IgD-negative memory B cell (primary cell): ENCODE data around the gene AXDND1. TPM values are rescaled to one million over a fixed set of nuclear protein-coding genes. Genes with fewer than 3 reads are reported as not detected.
A peak's percentile ranks its signal among the peaks of the same experiment; 100 is the strongest.

Experiments
- H3K27ac Mint-ChIP-seq, 3 donors: one replicate each; pipeline ENCODE4 v1.8.0; 2020 to 2022; ENCODE audit warnings: mild to moderate bottlenecking in 3 of 3, mixed read lengths in 3 of 3, moderate library complexity in 1 of 3
- H3K27me3 Mint-ChIP-seq: one replicate; pipeline ENCODE4 v1.8.0; 2021; ENCODE audit warnings: mixed read lengths
- H3K36me3 Mint-ChIP-seq: one replicate; pipeline ENCODE4 v1.8.0; 2020; ENCODE audit warnings: mild to moderate bottlenecking, mixed read lengths
- H3K4me1 Mint-ChIP-seq, 3 donors: one replicate each; pipeline ENCODE4 v1.8.0; 2020 to 2022; ENCODE audit warnings: mixed read lengths in 3 of 3, mild to moderate bottlenecking in 1 of 3
- H3K4me3 Mint-ChIP-seq, 4 donors: one replicate each; pipeline ENCODE4 v1.8.0; 2020 to 2022; ENCODE audit warnings: mild to moderate bottlenecking in 4 of 4, mixed read lengths in 4 of 4, moderate library complexity in 3 of 4
- H3K9me3 Mint-ChIP-seq, 3 donors: one replicate each; pipeline ENCODE4 v1.8.0; 2020 to 2021; ENCODE audit warnings: mixed read lengths in 3 of 3, mild to moderate bottlenecking in 1 of 3
- polyA plus RNA-seq: library from polyadenylated mRNA; unstranded; fragments of 300-500 nt; fragmentation: Illumina TruSeq; gene quantifications from one replicate; pipeline ENCODE4 v1.2.3, GENCODE V29; 2021

Gene AXDND1
- not detected for polyA plus RNA-seq

- Mint-ChIP-seq H3K27me3 (peaks cover 2% of the 10 kb centered on the region), H3K36me3 (no peaks in the 10 kb centered on the region), H3K9me3 (no peaks in the 10 kb centered on the region), H3K4me1 (peaks cover 7 to 12% (median 9%) of the 10 kb centered on the region in 3 donors), H3K27ac (peak within 1 kb of the TSS; percentile 99 to 100 (median 100)), H3K4me3 (peak within 1 kb of the TSS; percentile 91 to 99 (median 97))
Measured at GRCh38 chr1:179365342-179366092, at the start of gene AXDND1. Gene AXDND1, plus strand, starts transcription at chr1:179365971. Its CDS starts 539 bp downstream, at chr1:179366510.

- Mint-ChIP-seq H3K9me3 (no peaks in the 10 kb centered on the region), H3K4me3 (no peak overlapping the region), H3K27me3 (no peaks in the 10 kb centered on the region), H3K27ac (peak overlapping the region in 2 of 3 donors; percentile 32 to 92), H3K36me3 (peaks cover 31% of the 10 kb centered on the region), H3K4me1 (peaks cover 2 to 20% (median 13%) of the 10 kb centered on the region in 3 donors)
Measured at GRCh38 chr1:179318491-179318890, 47.3 kb upstream of the AXDND1 start.

- Mint-ChIP-seq H3K4me3 (no peak overlapping the region), H3K9me3 (no peaks in the 10 kb centered on the region), H3K27ac (peak overlapping the region in 1 of 3 donors; percentile 31)
Measured at GRCh38 chr1:179321533-179322216, 44.1 kb upstream of the AXDND1 start.

GRCh38 chr1:179322557-179322956, 43.2 kb upstream of the AXDND1 start:
- H3K27me3 Mint-ChIP-seq: no peaks in the 10 kb centered on the region
- no peak overlapping the region for H3K27ac Mint-ChIP-seq
- peaks cover 31% of the 10 kb centered on the region for H3K36me3 Mint-ChIP-seq
- peak overlapping the region in 1 of 4 donors; percentile 81 for H3K4me3 Mint-ChIP-seq
- H3K4me1 Mint-ChIP-seq: peaks cover 2 to 18% (median 14%) of the 10 kb centered on the region in 3 donors
- H3K9me3 Mint-ChIP-seq: no peaks in the 10 kb centered on the region

More at GRCh38 chr1:179321533-179322216, 44.1 kb upstream of the AXDND1 start:
- Mint-ChIP-seq H3K4me1 (peaks cover 2 to 20% (median 14%) of the 10 kb centered on the region in 3 donors), H3K36me3 (peaks cover 31% of the 10 kb centered on the region), H3K27me3 (no peaks in the 10 kb centered on the region)

GRCh38 chr1:179323436-179323835, 42.3 kb upstream of the AXDND1 start:
- H3K9me3 Mint-ChIP-seq: no peaks in the 10 kb centered on the region
- no peaks in the 10 kb centered on the region for H3K27me3 Mint-ChIP-seq
- H3K4me3 Mint-ChIP-seq: no peak overlapping the region
- H3K27ac Mint-ChIP-seq: no peak overlapping the region
- peaks cover 24% of the 10 kb centered on the region for H3K36me3 Mint-ChIP-seq
- peaks cover under 1 to 14% (median 13%) of the 10 kb centered on the region in 3 donors for H3K4me1 Mint-ChIP-seq

- peaks cover 16% of the 10 kb centered on the region for H3K36me3 Mint-ChIP-seq
Measured at GRCh38 chr1:179325836-179326235, 39.9 kb upstream of the AXDND1 start.

GRCh38 chr1:179326746-179327145, 39.0 kb upstream of the AXDND1 start:
- Mint-ChIP-seq H3K36me3 (peaks cover 14% of the 10 kb centered on the region), H3K27ac (no peak overlapping the region), H3K27me3 (no peaks in the 10 kb centered on the region), H3K4me3 (no peak overlapping the region), H3K4me1 (peaks cover 0 to 10% (median 4%) of the 10 kb centered on the region in 3 donors), H3K9me3 (peaks cover 0 to 2% (median 0%) of the 10 kb centered on the region in 3 donors)

More at GRCh38 chr1:179325836-179326235, 39.9 kb upstream of the AXDND1 start:
- Mint-ChIP-seq H3K27me3 (no peaks in the 10 kb centered on the region), H3K27ac (no peak overlapping the region), H3K4me3 (no peak overlapping the region), H3K9me3 (peaks cover 0 to 2% (median 0%) of the 10 kb centered on the region in 3 donors), H3K4me1 (peaks cover 0 to 12% (median 8%) of the 10 kb centered on the region in 3 donors)

- H3K27ac Mint-ChIP-seq: no peak overlapping the region
Measured at GRCh38 chr1:179327196-179327595, 38.6 kb upstream of the AXDND1 start.

GRCh38 chr1:179327679-179328078, 38.1 kb upstream of the AXDND1 start:
- no peak overlapping the region for H3K27ac Mint-ChIP-seq
- H3K36me3 Mint-ChIP-seq: peaks cover 7% of the 10 kb centered on the region
- peaks cover 0 to 2% (median 0%) of the 10 kb centered on the region in 3 donors for H3K9me3 Mint-ChIP-seq

More at GRCh38 chr1:179327196-179327595, 38.6 kb upstream of the AXDND1 start:
- no peak overlapping the region for H3K4me3 Mint-ChIP-seq
- H3K4me1 Mint-ChIP-seq: peaks cover 0 to 10% (median 4%) of the 10 kb centered on the region in 3 donors
- H3K27me3 Mint-ChIP-seq: no peaks in the 10 kb centered on the region
- H3K9me3 Mint-ChIP-seq: peaks cover 0 to 2% (median 0%) of the 10 kb centered on the region in 3 donors
- peaks cover 12% of the 10 kb centered on the region for H3K36me3 Mint-ChIP-seq

GRCh38 chr1:179329862-179330261, 35.9 kb upstream of the AXDND1 start:
- Mint-ChIP-seq H3K4me3 (no peak overlapping the region), H3K36me3 (peaks cover 6% of the 10 kb centered on the region), H3K27ac (peak overlapping the region in 2 of 3 donors; percentile 33 to 60)

More at GRCh38 chr1:179327679-179328078, 38.1 kb upstream of the AXDND1 start:
- no peak overlapping the region for H3K4me3 Mint-ChIP-seq
- peaks cover 0 to 8% (median 0%) of the 10 kb centered on the region in 3 donors for H3K4me1 Mint-ChIP-seq
- H3K27me3 Mint-ChIP-seq: no peaks in the 10 kb centered on the region

GRCh38 chr1:179334440-179334839, 31.3 kb upstream of the AXDND1 start:
- peaks cover 2% of the 10 kb centered on the region for H3K36me3 Mint-ChIP-seq
- H3K27ac Mint-ChIP-seq: no peak overlapping the region

More at GRCh38 chr1:179329862-179330261, 35.9 kb upstream of the AXDND1 start:
- Mint-ChIP-seq H3K9me3 (peaks cover 0 to 2% (median 0%) of the 10 kb centered on the region in 3 donors), H3K4me1 (peaks cover 0 to 6% (median 4%) of the 10 kb centered on the region in 3 donors), H3K27me3 (no peaks in the 10 kb centered on the region)

GRCh38 chr1:179337288-179337687, 28.5 kb upstream of the AXDND1 start:
- Mint-ChIP-seq H3K27me3 (no peaks in the 10 kb centered on the region), H3K27ac (peak overlapping the region in 1 of 3 donors; percentile 14), H3K36me3 (peaks cover 6% of the 10 kb centered on the region), H3K9me3 (no peaks in the 10 kb centered on the region), H3K4me3 (no peak overlapping the region), H3K4me1 (peaks cover 1 to 16% (median 13%) of the 10 kb centered on the region in 3 donors)

More at GRCh38 chr1:179334440-179334839, 31.3 kb upstream of the AXDND1 start:
- H3K27me3 Mint-ChIP-seq: no peaks in the 10 kb centered on the region
- no peak overlapping the region for H3K4me3 Mint-ChIP-seq
- H3K4me1 Mint-ChIP-seq: peaks cover 0 to 9% (median 8%) of the 10 kb centered on the region in 3 donors
- H3K9me3 Mint-ChIP-seq: peaks cover 0 to 2% (median 0%) of the 10 kb centered on the region in 3 donors

GRCh38 chr1:179337942-179338560, 27.7 kb upstream of the AXDND1 start:
- H3K4me3 Mint-ChIP-seq: no peak overlapping the region
- H3K27me3 Mint-ChIP-seq: no peaks in the 10 kb centered on the region
- H3K4me1 Mint-ChIP-seq: peaks cover 1 to 16% (median 13%) of the 10 kb centered on the region in 3 donors
- peaks cover 6% of the 10 kb centered on the region for H3K36me3 Mint-ChIP-seq
- H3K27ac Mint-ChIP-seq: peak overlapping the region in 1 of 3 donors; percentile 53
- H3K9me3 Mint-ChIP-seq: no peaks in the 10 kb centered on the region

- Mint-ChIP-seq H3K9me3 (no peaks in the 10 kb centered on the region), H3K4me1 (peaks cover 1 to 13% (median 11%) of the 10 kb centered on the region in 3 donors), H3K27ac (peak overlapping the region in 1 of 3 donors; percentile 5), H3K36me3 (peaks cover 12% of the 10 kb centered on the region), H3K27me3 (no peaks in the 10 kb centered on the region), H3K4me3 (no peak overlapping the region)
Measured at GRCh38 chr1:179340918-179341317, 24.9 kb upstream of the AXDND1 start.
